LNCAP (cell line): Measurements from ENCODE around the gene AQP3.

Source experiments
- TF ChIP-seq, protein P1 (sequence below): fragments of 450-650 bp; IDR thresholded peaks from 2 replicates; pipeline ENCODE4 v1.5.1; 2017; ENCODE audit warnings: mild to moderate bottlenecking

Gene AQP3

DNA sequence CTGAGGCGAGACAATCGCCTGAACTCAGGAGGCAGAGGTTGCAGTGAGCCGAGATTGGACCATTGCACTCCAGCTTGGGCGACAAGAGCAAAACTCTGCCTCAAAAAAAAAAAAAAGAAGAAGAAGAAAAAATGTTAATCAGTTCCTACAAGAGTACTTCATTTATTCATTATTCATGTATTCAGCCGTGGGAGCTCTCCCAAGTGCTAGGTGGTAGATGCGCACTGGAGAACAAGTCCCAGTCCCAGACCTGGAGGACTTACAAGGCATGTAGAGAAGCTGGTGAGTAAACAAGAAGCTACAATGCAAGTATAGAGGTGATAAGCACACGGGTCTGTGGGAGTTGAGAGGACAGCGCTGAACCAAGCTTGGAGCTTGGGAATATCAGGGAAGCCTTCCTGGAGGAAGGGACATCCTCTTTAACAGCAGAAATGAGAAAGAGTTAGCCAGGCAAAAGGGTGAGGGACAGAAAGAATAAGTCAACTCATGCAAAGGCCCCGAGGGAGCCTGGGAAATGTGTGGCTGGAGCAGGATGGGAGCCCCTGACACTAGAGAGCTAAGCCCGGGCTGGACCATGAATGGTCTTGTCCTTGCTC, 27.6 kb downstream of the AQP3 start:
- TF ChIP-seq, protein P1, sequence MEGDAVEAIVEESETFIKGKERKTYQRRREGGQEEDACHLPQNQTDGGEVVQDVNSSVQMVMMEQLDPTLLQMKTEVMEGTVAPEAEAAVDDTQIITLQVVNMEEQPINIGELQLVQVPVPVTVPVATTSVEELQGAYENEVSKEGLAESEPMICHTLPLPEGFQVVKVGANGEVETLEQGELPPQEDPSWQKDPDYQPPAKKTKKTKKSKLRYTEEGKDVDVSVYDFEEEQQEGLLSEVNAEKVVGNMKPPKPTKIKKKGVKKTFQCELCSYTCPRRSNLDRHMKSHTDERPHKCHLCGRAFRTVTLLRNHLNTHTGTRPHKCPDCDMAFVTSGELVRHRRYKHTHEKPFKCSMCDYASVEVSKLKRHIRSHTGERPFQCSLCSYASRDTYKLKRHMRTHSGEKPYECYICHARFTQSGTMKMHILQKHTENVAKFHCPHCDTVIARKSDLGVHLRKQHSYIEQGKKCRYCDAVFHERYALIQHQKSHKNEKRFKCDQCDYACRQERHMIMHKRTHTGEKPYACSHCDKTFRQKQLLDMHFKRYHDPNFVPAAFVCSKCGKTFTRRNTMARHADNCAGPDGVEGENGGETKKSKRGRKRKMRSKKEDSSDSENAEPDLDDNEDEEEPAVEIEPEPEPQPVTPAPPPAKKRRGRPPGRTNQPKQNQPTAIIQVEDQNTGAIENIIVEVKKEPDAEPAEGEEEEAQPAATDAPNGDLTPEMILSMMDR = no peak

DNA sequence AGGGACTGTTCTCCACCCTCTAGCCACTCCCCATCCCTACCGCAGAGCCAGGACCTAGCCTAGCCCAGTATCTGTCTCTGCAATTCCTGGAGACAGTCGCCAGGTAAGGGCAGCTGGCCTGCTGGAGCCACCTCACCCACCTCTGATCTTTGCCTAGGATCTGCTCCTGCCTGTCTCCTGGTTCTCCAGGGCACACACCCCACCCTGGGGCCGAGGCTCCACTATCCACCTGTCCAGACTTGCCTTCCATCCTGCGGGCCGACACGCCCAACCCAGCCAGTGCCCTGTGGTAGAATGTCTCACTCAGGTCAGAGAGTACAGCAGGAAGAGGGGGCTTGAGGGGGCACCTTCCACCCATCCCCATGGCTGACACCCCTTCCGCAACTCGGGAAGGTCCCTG, 29.3 kb downstream of the AQP3 start:
- TF ChIP-seq, protein P1 = no peak

DNA sequence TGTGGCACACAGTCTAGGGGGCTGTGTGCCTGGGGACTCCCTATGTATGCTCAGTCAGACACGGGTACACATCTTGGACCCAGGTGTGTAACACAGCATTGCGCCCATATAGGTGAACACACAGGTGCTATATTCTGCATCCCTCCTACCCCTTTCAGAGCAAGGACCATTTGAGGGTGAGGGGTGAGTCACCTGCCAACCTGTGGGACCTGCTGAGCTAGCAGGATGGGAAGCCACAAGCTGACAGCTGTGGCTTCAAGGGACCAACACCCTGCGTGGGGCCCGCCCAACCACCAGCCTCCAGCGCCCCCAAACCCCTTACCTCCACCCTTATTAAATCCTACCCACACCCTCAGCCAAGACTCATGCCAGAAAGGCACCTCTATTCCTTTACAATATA, 30.4 kb downstream of the AQP3 start:
- TF ChIP-seq, protein P1 = no peak

DNA sequence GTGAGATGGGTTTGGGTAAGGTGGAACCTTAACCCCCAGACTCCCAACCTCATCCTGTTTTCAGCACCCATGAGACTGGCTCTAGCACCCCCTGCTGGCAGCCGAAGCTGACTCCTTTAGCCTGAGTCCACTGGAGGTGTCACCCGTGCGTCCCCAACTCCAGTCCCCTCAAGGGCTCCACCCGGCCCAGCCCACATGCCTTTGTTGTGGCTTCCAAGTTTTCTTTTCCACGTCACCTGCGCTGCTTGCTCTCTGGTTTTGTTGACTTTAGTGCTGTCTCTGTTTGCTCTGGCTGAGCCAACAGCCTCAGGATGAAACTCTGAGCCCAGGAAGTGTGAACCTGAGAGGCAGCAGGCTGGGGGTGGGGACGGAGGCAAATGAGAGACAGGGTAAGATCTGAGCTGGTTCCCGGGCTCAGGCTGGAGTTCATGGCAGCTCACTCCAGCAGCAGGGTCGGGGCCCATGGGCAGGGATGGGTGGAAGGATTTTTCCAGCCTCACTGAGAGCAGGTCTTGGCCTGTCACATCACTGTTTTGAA, 31.8 kb downstream of the AQP3 start:
- TF ChIP-seq, protein P1 = peak; percentile 78

DNA sequence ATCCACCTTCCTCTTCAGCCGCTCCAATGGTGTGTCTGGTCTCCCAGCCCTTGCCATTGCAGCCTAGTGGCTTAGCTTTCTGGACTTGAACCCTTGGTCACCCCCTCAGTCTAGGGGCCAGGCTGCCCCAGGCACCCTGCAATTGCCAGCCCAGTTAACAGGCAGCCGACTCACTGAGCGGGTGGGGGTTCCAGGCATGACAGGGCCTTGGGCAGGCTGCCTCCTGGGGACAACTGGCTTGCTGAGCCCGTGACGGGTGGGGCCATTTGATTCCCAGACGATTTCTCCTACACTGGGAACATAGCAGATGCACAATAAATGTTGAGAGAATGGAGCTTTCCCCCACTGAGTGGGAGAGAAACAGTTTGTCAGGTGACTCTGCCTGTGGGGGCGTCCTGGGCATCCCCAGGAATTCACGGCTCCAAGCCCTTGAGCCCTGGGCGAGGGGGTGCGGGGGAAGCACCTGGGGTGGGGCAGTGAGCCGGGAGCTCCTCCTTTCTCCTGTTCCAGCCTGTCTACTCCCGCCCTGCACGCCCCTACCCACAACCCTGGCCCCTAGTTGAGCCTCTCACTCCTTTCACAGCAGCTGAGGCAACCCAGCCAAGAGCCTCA, 32.4 kb downstream of the AQP3 start:
- TF ChIP-seq, protein P1 = no peak

DNA sequence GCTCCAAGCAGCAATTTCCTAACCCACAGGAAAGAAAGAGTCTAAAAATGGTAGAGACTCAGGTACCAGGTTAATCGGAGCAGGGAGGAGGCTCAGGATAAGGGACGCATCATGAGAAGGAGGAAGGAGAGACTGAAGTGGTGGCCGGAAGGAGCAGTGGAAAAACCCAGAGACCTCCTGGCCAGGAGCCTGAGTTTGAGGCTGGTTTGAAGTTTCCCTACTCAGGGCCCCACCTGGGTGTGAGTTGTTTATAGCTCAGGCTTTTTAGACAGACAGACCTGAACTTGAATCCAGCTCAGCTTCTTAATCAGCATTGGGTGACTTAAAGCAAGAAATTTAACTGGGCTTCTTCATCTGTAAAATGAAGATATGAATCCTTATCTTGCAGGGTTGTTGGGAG, 33.1 kb downstream of the AQP3 start:
- TF ChIP-seq, protein P1 = no peak

DNA sequence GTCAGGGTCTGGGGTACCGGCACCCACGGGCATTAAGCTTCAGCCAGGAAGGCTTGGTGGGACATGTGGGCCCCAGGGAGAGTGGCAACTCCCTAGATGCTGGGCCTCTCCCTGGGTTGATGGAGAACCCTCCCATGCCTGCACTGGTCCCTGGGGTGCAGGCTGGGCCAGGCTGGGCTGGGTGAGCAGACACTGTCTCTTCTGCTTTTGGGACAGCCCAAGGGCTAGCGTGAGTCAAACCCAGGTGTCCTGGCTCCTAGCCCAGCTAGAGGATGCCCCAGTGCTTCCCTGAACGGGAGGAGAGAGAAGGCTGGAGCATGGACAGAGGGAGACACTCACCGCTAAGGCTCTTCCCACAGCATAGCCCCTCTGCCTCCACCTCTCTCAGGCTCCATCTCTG, 39.3 kb downstream of the AQP3 start:
- TF ChIP-seq, protein P1 = no peak
